ENCODE results near the gene UBE2S.
A peak's percentile ranks its signal among the peaks of the same experiment; 100 is the strongest.

The UBE2S gene

GRCh38 chr19:55366790-55367189, 40.8 kb downstream of the UBE2S start:
- Mint-ChIP-seq H3K9me3 (no peaks in the 10 kb centered on the region), H3K27ac (no peak overlapping the region), H3K4me3 (no peak overlapping the region), H3K4me1 (ENCODE audit: low read depth in 2 of 2) (peaks cover 4 to 5% of the 10 kb centered on the region in 2 donors), H3K27me3 (peaks cover 38 to 51% of the 10 kb centered on the region in 2 donors), H3K36me3 (ENCODE audit: insufficient read depth) (no peaks in the 10 kb centered on the region)
- DNase-seq (no peak), ATAC-seq (replicated peaks) (no peak)

- Mint-ChIP-seq H3K36me3 (ENCODE audit: insufficient read depth) (no peaks in the 10 kb centered on the region), H3K27me3 (peaks cover 30 to 42% of the 10 kb centered on the region in 2 donors), H3K4me1 (ENCODE audit: low read depth in 2 of 2) (peaks cover 4 to 5% of the 10 kb centered on the region in 2 donors), H3K4me3 (no peak overlapping the region), H3K9me3 (no peaks in the 10 kb centered on the region), H3K27ac (no peak overlapping the region)
- DNase-seq, result no peak
- no peak for ATAC-seq (replicated peaks)
Measured at GRCh38 chr19:55365964-55366363, 41.6 kb downstream of the UBE2S start.

GRCh38 chr19:55365245-55365644, 42.3 kb downstream of the UBE2S start:
- no peak for DNase-seq
- Mint-ChIP-seq H3K27me3 (peaks cover 22 to 35% of the 10 kb centered on the region in 2 donors), H3K4me3 (no peak overlapping the region), H3K9me3 (no peaks in the 10 kb centered on the region), H3K27ac (no peak overlapping the region), H3K36me3 (ENCODE audit: insufficient read depth) (no peaks in the 10 kb centered on the region), H3K4me1 (ENCODE audit: low read depth in 2 of 2) (peaks cover 3 to 4% of the 10 kb centered on the region in 2 donors)
- ATAC-seq (replicated peaks), result no peak

- H3K27me3 Mint-ChIP-seq, result peaks cover 16 to 18% of the 10 kb centered on the region in 2 donors
- H3K27ac Mint-ChIP-seq, result no peak within 1 kb of the TSS
- no peak within 1 kb of the TSS for H3K4me3 Mint-ChIP-seq
- DNase-seq (no peak), ATAC-seq (replicated peaks) (no peak)
- H3K36me3 Mint-ChIP-seq (ENCODE audit: insufficient read depth), result no peaks in the 10 kb centered on the region
- H3K4me1 Mint-ChIP-seq (ENCODE audit: low read depth in 2 of 2), result no peaks in the 10 kb centered on the region
- H3K9me3 Mint-ChIP-seq, result no peaks in the 10 kb centered on the region
Measured at GRCh38 chr19:55362990-55363716, 44.4 kb downstream of the UBE2S start, which contains the start of gene GARIN5B. GARIN5B (minus strand) TSS chr19:55363260; CDS start chr19:55363066, 194 bp downstream.

DNA sequence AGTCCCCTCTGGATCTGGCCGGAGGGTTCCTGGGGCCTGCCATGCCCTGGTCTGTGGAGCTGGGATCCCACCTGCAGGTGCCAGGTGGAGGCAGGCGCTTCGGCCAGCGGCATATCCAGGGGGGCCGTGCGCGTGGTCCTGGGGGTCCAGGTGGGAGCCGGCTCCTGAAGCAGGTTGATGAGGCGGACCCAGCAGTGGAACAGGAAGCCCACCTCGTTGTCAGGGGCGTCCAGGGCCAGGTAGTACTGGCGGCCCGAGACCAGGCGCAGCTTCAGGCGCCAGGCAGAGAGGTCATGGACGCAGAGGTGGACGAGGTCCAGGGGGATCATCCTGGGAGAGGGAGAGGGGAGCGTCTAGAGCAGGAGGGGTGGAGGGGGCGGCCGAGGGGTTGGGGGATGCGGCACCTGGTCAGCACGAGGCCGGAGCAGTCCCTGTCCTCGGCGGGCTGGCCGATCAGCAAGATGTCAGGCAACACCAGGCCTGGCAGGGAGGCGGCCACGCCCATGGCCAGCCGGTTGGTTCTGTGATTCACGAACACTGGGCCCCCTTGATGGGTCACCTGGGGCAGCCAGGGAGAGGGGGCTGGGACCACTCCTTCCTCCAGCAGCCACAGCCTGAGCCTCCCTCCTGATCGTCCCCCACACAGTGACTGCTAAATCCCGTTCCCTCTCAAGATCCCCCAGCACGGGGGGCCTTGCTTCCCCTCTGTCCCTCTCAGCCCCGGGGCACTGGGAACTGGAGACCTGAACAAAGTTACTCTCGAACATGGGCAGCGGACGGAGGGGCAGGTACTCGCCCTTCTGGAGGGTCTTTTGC, 45.2 kb downstream of the UBE2S start:
- H3K27ac Mint-ChIP-seq, result no peak overlapping the region
- H3K36me3 Mint-ChIP-seq (ENCODE audit: insufficient read depth), result no peaks in the 10 kb centered on the region
- no peak overlapping the region for H3K4me3 Mint-ChIP-seq
- no peak for ATAC-seq (replicated peaks)
- no peaks in the 10 kb centered on the region for H3K4me1 Mint-ChIP-seq (ENCODE audit: low read depth in 2 of 2)
- peaks cover 14 to 18% of the 10 kb centered on the region in 2 donors for H3K27me3 Mint-ChIP-seq
- no peak for DNase-seq
- H3K9me3 Mint-ChIP-seq, result no peaks in the 10 kb centered on the region

DNA sequence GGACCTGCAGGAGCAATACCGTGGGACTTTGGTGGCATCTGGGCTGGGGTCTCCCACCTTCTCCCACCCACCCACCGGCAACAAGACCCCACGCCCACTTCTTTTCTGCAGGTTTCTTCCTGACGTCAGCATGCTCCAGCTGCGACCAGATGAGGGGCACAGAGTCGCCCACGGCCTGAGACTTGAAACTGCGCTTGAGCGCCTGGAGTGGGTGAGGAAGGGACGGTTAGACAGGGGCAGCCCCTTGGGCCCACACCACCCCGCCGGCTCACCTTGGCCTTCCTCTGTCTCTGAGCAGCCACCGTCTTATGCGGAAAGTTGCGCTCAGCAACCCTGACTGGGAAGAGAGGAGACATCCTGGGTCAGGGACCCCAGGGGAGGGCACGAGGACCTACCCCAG, 46.7 kb downstream of the UBE2S start:
- no peaks in the 10 kb centered on the region for H3K9me3 Mint-ChIP-seq
- ATAC-seq (replicated peaks) (no peak), DNase-seq (no peak)
- no peak overlapping the region for H3K4me3 Mint-ChIP-seq
- H3K4me1 Mint-ChIP-seq (ENCODE audit: low read depth in 2 of 2), result no peaks in the 10 kb centered on the region
- H3K27me3 Mint-ChIP-seq, result peaks cover 15 to 23% of the 10 kb centered on the region in 2 donors
- H3K27ac Mint-ChIP-seq, result peak overlapping the region in 1 of 2 donors; percentile 26
- H3K36me3 Mint-ChIP-seq (ENCODE audit: insufficient read depth), result no peaks in the 10 kb centered on the region

DNA sequence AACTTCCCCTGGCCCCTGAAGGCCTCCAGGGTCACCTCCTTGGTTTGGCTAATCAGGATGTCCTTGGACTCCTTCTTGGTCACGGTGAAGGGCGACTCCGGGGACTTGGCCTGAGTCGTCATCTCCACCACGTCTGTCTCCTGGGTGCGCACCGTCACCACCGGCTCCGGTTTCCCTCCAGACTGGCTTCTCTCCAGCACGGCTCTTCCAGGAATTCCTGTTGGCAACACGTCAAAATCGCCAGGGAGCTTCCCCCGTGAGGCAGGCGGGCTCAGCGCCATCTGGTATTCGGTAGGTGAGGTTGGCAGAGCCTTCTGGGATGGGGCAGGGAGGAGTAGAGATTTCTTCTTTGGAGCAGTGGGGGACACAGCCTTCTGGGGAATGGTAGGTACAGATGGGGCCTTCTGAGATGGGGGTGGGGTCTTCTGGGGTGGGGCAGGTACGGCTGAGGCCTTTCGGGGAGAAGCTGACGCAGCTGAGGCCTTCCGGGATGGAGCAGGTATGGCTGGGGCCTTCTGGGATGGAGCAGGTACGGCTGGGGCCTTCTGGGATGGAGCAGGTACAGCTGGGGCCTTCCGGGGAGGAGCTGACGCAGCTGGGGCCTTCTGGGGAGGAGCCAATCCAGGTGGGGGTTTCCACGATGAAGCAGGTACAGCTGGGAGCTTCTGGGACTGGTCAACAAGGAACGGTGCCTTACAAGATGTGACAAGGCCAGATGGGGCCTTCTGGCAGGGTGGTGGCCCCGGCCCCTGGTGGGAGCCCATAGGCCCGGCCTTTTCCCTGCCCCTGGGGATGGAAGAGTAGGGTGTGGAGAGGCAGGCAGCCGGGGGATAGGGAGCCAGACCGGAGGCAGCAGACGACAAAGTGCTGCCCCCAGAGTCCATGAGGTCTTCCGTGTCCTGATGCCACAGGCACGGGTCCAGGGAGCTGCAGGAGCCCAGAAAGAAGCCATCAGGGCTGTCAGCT, 48.4 kb downstream of the UBE2S start:
- no peak for DNase-seq
- peaks cover 0 to 2% of the 10 kb centered on the region in 2 donors for H3K4me1 Mint-ChIP-seq (ENCODE audit: low read depth in 2 of 2)
- no peak overlapping the region for H3K4me3 Mint-ChIP-seq
- no peak overlapping the region for H3K27ac Mint-ChIP-seq
- no peaks in the 10 kb centered on the region for H3K36me3 Mint-ChIP-seq (ENCODE audit: insufficient read depth)
- no peaks in the 10 kb centered on the region for H3K9me3 Mint-ChIP-seq
- H3K27me3 Mint-ChIP-seq, result peaks cover 9 to 32% of the 10 kb centered on the region in 2 donors
- ATAC-seq (replicated peaks), result no peak

- peaks cover 4 to 5% of the 10 kb centered on the region in 2 donors for H3K4me1 Mint-ChIP-seq (ENCODE audit: low read depth in 2 of 2)
- no peak overlapping the region for H3K4me3 Mint-ChIP-seq
- no peak overlapping the region for H3K27ac Mint-ChIP-seq
- DNase-seq, result no peak
- H3K27me3 Mint-ChIP-seq, result peaks cover 9 to 33% of the 10 kb centered on the region in 2 donors
- H3K9me3 Mint-ChIP-seq, result no peaks in the 10 kb centered on the region
- H3K36me3 Mint-ChIP-seq (ENCODE audit: insufficient read depth), result peaks cover 6% of the 10 kb centered on the region
- no peak for ATAC-seq (replicated peaks)
Measured at GRCh38 chr19:55358493-55358892, 49.1 kb downstream of the UBE2S start.

GRCh38 chr19:55355213-55355821, 52.3 kb downstream of the UBE2S start:
- Mint-ChIP-seq H3K4me1 (ENCODE audit: low read depth in 2 of 2) (peaks cover 25 to 29% of the 10 kb centered on the region in 2 donors), H3K36me3 (ENCODE audit: insufficient read depth) (peaks cover 17% of the 10 kb centered on the region), H3K27me3 (peaks cover 35 to 61% of the 10 kb centered on the region in 2 donors), H3K27ac (no peak overlapping the region), H3K9me3 (no peaks in the 10 kb centered on the region), H3K4me3 (no peak overlapping the region)
- ATAC-seq (replicated peaks), result no peak
- no peak for DNase-seq

GRCh38 chr19:55354698-55355212, 52.8 kb downstream of the UBE2S start, which contains the start of gene COX6B2:
COX6B2 (minus strand) TSS chr19:55354719; CDS start chr19:55354521, 198 bp downstream.
- Mint-ChIP-seq H3K27ac (peak within 1 kb of the TSS in 1 of 2 donors; percentile 29), H3K36me3 (ENCODE audit: insufficient read depth) (peaks cover 17% of the 10 kb centered on the region), H3K4me1 (ENCODE audit: low read depth in 2 of 2) (peaks cover 25 to 29% of the 10 kb centered on the region in 2 donors), H3K9me3 (no peaks in the 10 kb centered on the region), H3K27me3 (peaks cover 35 to 61% of the 10 kb centered on the region in 2 donors), H3K4me3 (peak within 1 kb of the TSS; percentile 81)
- no peak for DNase-seq
- ATAC-seq (replicated peaks), result no peak

GRCh38 chr19:55353803-55354697, 53.5 kb downstream of the UBE2S start:
- peak in 2 of 3 experiments; percentile 65 to 70 for DNase-seq
- Mint-ChIP-seq H3K27ac (peak overlapping the region in 1 of 2 donors; percentile 29), H3K27me3 (peaks cover 35 to 61% of the 10 kb centered on the region in 2 donors)

More at GRCh38 chr19:55353803-55354697, 53.5 kb downstream of the UBE2S start:
- no peaks in the 10 kb centered on the region for H3K9me3 Mint-ChIP-seq
- peak; percentile 82 for ATAC-seq (replicated peaks)
- H3K4me3 Mint-ChIP-seq, result peak overlapping the region; percentile 81
- H3K4me1 Mint-ChIP-seq (ENCODE audit: low read depth in 2 of 2), result peaks cover 25 to 29% of the 10 kb centered on the region in 2 donors
- peaks cover 17% of the 10 kb centered on the region for H3K36me3 Mint-ChIP-seq (ENCODE audit: insufficient read depth)

All from effector memory CD8-positive, alpha-beta T cell (primary cell).